PFSK-1 (cell line): ENCODE results near the gene IFIH1.

Source experiments
- FOXP2 ChIP-seq: optimal IDR thresholded peaks from 2 replicates; pipeline ENCODE3; 2011; ENCODE audit warnings: borderline replicate concordance, control low read depth, inconsistent platforms; ENCODE audit not compliant: insufficient read depth; ENCODE audit errors: extremely low read length, extremely low read depth
- POLR2AphosphoS5 ChIP-seq: IDR thresholded peaks from 2 replicates; pipeline ENCODE4 v1.6.1; 2012; ENCODE audit warnings: low read depth, mild to moderate bottlenecking, control low read depth, low read length, moderate library complexity
- SIN3A ChIP-seq: IDR thresholded peaks from 2 replicates; pipeline ENCODE4 v1.6.1; 2012; ENCODE audit warnings: mild to moderate bottlenecking, low read length, moderate library complexity, borderline replicate concordance; ENCODE audit not compliant: insufficient read depth
- TF ChIP-seq, protein P1 (sequence below), 2 experiments: IDR thresholded peaks; 2 replicates each; pipeline versions ENCODE4 v1.6.1 to v1.8.0; 2011 to 2012; ENCODE audit warnings: low read depth in 2 of 2, low read length in 2 of 2, control low read depth in 1 of 2, inconsistent platforms in 1 of 2, mild to moderate bottlenecking in 1 of 2, moderate library complexity in 1 of 2; ENCODE audit not compliant: insufficient read depth in 1 of 2

- TF ChIP-seq POLR2AphosphoS5 (no peak), SIN3A (no peak), FOXP2 (no peak)
- TF ChIP-seq, protein P1, sequence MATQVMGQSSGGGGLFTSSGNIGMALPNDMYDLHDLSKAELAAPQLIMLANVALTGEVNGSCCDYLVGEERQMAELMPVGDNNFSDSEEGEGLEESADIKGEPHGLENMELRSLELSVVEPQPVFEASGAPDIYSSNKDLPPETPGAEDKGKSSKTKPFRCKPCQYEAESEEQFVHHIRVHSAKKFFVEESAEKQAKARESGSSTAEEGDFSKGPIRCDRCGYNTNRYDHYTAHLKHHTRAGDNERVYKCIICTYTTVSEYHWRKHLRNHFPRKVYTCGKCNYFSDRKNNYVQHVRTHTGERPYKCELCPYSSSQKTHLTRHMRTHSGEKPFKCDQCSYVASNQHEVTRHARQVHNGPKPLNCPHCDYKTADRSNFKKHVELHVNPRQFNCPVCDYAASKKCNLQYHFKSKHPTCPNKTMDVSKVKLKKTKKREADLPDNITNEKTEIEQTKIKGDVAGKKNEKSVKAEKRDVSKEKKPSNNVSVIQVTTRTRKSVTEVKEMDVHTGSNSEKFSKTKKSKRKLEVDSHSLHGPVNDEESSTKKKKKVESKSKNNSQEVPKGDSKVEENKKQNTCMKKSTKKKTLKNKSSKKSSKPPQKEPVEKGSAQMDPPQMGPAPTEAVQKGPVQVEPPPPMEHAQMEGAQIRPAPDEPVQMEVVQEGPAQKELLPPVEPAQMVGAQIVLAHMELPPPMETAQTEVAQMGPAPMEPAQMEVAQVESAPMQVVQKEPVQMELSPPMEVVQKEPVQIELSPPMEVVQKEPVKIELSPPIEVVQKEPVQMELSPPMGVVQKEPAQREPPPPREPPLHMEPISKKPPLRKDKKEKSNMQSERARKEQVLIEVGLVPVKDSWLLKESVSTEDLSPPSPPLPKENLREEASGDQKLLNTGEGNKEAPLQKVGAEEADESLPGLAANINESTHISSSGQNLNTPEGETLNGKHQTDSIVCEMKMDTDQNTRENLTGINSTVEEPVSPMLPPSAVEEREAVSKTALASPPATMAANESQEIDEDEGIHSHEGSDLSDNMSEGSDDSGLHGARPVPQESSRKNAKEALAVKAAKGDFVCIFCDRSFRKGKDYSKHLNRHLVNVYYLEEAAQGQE (IDR thresholded peaks at IDR 0.05; ENCODE audit: insufficient read depth in 1 of 2, low read depth in 2 of 2, low read length in 2 of 2) = no peak
These were observed 76.9 kb downstream of the IFIH1 start for GRCh38 chr2:162241571-162241970.
